RWPE2 (cell line): Measurements from ENCODE around the gene DHRS7C.

Experiments used
- ATAC-seq: fragments of 200-7000 bp; cut with Tn5 transposase; 3 replicates; pipeline ENCODE4 v1.9.1; 2021; ENCODE audit warnings: low read depth
- DNase-seq: peaks from one replicate; pipeline ENCODE4 v3.0.0-alpha.2; 2020; ENCODE audit warnings: low spot score
- H3K27ac ChIP-seq: fragments of 450-650 bp; 2 replicates; pipeline ENCODE4 v1.5.1; 2017; ENCODE audit warnings: mild to moderate bottlenecking; ENCODE audit not compliant: poor library complexity, severe bottlenecking
- H3K27me3 ChIP-seq: fragments of 250-450 bp; sonication (Bioruptor Pico); 2 replicates; pipeline ENCODE4 v1.5.1; 2021; ENCODE audit warnings: mild to moderate bottlenecking, moderate library complexity; ENCODE audit not compliant: insufficient read depth, poor library complexity, severe bottlenecking
- H3K36me3 ChIP-seq: fragments of 250-450 bp; sonication (Bioruptor Pico); 2 replicates; pipeline ENCODE4 v1.5.1; 2020; ENCODE audit warnings: low read depth, mild to moderate bottlenecking, moderate library complexity
- H3K4me1 ChIP-seq: fragments of 250-450 bp; sonication (Bioruptor Pico); 2 replicates; pipeline ENCODE4 v1.5.1; 2021; ENCODE audit warnings: mild to moderate bottlenecking, moderate library complexity; ENCODE audit not compliant: insufficient read depth, poor library complexity, severe bottlenecking
- H3K4me3 ChIP-seq: fragments of 250-450 bp; sonication (Bioruptor Pico); 2 replicates; pipeline ENCODE4 v1.5.1; 2021; ENCODE audit warnings: mild to moderate bottlenecking, moderate library complexity; ENCODE audit not compliant: severe bottlenecking
- H3K9me3 ChIP-seq: fragments of 250-450 bp; sonication (Bioruptor Pico); 2 replicates; pipeline ENCODE4 v1.5.1; 2021; ENCODE audit warnings: mild to moderate bottlenecking, moderate library complexity; ENCODE audit not compliant: severe bottlenecking
- TF ChIP-seq, protein P1 (sequence below): fragments of 450-650 bp; IDR thresholded peaks from one replicate; pipeline ENCODE4 v1.5.1; 2017; ENCODE audit warnings: mild to moderate bottlenecking, moderate library complexity; ENCODE audit not compliant: poor library complexity, severe bottlenecking

Gene DHRS7C

DNA sequence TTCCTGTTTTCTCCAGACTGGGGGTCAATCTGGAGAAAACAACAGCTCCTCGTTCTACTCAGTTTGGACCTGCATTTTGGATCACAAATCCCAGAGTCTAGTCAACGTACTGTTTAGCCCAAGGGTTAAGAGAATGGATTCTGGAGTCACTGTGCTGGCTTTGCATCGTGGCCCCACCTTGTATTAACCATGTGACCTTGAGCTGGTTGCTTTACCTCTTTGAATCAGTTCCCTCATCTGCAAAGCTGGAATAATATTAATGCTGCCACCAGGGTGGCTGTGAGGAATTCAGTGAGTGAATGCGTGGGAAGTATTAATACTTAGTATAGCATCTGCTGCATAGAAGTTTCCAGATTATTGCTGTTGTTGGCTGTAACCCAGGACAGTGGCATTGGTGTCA is 11.3 kb upstream of the DHRS7C start:
- TF ChIP-seq, protein P1, sequence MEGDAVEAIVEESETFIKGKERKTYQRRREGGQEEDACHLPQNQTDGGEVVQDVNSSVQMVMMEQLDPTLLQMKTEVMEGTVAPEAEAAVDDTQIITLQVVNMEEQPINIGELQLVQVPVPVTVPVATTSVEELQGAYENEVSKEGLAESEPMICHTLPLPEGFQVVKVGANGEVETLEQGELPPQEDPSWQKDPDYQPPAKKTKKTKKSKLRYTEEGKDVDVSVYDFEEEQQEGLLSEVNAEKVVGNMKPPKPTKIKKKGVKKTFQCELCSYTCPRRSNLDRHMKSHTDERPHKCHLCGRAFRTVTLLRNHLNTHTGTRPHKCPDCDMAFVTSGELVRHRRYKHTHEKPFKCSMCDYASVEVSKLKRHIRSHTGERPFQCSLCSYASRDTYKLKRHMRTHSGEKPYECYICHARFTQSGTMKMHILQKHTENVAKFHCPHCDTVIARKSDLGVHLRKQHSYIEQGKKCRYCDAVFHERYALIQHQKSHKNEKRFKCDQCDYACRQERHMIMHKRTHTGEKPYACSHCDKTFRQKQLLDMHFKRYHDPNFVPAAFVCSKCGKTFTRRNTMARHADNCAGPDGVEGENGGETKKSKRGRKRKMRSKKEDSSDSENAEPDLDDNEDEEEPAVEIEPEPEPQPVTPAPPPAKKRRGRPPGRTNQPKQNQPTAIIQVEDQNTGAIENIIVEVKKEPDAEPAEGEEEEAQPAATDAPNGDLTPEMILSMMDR, result no peak
- H3K4me3 ChIP-seq, result no peak overlapping the region
- no peaks in the 10 kb centered on the region for H3K9me3 ChIP-seq
- peaks cover 9% of the 10 kb centered on the region for H3K4me1 ChIP-seq
- no peak for DNase-seq
- no peaks in the 10 kb centered on the region for H3K36me3 ChIP-seq
- H3K27ac ChIP-seq, result peak overlapping the region; percentile 25
- peak; percentile 27; the same call in 1 of the 3 replicates for ATAC-seq
- no peaks in the 10 kb centered on the region for H3K27me3 ChIP-seq

DNA sequence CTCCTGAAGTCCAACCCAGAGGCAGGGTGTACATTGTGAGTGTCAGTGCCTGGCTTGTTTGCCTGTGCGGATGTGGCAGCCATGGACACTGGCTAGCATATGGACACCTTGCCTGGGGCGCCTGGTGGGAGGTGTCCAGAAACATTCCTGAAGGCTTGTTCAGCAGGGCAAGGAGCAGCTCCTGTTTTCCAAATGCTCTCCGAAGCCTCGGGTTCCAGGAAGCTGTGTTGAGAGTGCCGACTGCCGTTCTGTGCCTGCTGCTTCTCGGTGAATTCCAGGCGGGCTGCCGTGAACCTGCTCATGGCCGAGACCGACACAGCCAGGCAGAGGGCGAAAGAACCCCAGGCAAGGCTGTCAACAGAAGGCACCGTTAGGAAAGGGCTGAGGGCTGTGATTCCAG is 10.9 kb upstream of the DHRS7C start:
- Histone ChIP-seq H3K4me1 (peaks cover 9% of the 10 kb centered on the region), H3K4me3 (no peak overlapping the region), H3K36me3 (no peaks in the 10 kb centered on the region), H3K9me3 (no peaks in the 10 kb centered on the region), H3K27ac (peak overlapping the region; percentile 25), H3K27me3 (no peaks in the 10 kb centered on the region)
- TF ChIP-seq, protein P1, result no peak
- ATAC-seq, result peak; percentile 90
- DNase-seq, result peak; percentile 71

DNA sequence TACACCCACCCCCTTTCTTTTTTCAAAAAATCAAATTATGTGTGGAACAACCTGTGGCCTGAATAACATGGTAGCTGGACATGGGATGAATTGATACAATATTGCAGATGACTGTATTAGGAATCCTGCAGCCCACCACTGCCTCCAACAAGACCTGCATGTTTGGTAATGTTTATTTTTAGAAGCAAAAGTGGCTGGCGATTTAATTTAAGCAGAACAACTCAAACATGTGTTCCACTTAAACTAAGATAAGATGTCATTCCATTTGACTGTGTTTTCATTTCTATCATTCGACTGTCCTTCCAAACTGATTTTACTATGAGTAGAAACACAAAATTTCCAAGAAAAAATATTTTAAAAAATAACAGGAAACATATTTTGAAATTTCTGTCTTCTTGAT is 10.1 kb upstream of the DHRS7C start:
- peak overlapping the region; percentile 25 for H3K27ac ChIP-seq
- ATAC-seq (no peak), DNase-seq (no peak)
- TF ChIP-seq, protein P1, result no peak
- H3K9me3 ChIP-seq, result no peaks in the 10 kb centered on the region
- no peak overlapping the region for H3K4me3 ChIP-seq
- H3K4me1 ChIP-seq, result peaks cover 9% of the 10 kb centered on the region
- H3K36me3 ChIP-seq, result no peaks in the 10 kb centered on the region
- no peaks in the 10 kb centered on the region for H3K27me3 ChIP-seq

DNA sequence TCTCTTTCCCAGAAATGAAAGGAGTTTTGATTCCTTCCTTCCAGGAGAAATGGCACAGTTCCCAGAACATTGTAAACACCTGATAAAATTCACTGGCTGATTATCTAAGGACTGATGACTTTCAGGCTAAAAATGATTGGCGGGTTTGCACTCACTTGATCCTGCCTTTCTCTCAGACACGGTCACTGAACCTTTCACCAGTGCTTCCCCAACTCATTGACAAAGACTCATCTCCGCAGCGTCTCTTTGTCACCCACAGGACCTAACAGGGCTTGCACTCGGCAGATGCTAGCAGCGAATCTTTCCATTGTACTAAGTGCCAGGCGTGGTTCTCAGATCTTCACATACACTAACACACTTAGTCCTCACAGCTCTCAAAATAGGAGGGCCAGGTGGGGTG is 7.3 kb upstream of the DHRS7C start:
- no peak for DNase-seq
- Histone ChIP-seq H3K27me3 (no peaks in the 10 kb centered on the region), H3K4me1 (peaks cover 9% of the 10 kb centered on the region), H3K9me3 (no peaks in the 10 kb centered on the region), H3K4me3 (no peak overlapping the region), H3K27ac (no peak overlapping the region), H3K36me3 (no peaks in the 10 kb centered on the region)
- ATAC-seq, result no peak
- TF ChIP-seq, protein P1, result no peak

DNA sequence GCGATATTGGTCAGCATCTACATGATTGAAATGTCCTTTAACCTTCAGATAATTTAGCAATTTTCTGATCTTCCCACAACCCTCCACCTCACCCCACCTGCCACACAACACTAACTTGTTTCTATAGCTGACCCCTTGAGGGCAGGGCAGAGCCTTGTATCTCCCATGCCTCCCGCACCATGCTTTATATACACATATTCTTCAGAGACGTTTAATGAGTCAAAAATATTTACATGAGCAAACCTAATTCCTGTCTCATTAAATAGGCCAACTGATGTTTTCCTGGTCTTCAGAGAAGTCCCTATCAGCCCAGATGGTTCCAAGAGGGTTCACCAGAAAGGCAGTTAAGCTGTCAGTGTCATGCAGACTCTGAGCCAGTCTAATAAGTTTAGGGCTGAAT is 6.6 kb upstream of the DHRS7C start:
- Histone ChIP-seq H3K27ac (no peak overlapping the region), H3K4me3 (no peak overlapping the region), H3K27me3 (no peaks in the 10 kb centered on the region), H3K9me3 (no peaks in the 10 kb centered on the region), H3K36me3 (no peaks in the 10 kb centered on the region), H3K4me1 (peaks cover 12% of the 10 kb centered on the region)
- TF ChIP-seq, protein P1, result no peak
- DNase-seq (no peak), ATAC-seq (no peak)
